NCI-H2029 treated with DMSO at 0.1 percent for 48 hours (cell line): ENCODE data around the gene RBM7.

Experiments used
- DNase-seq: peaks from one replicate; lab custom pipeline; 2025; lab: John Stamatoyannopoulos, UW

RBM7 gene

GRCh38 chr11:114400216-114400914 is at the start of gene RBM7, which contains the start of gene C11orf71:
Gene RBM7, plus strand, starts transcription at chr11:114400666. Its CDS starts 6 bp downstream, at chr11:114400672.
Gene C11orf71, minus strand, starts transcription at chr11:114400511. Its CDS starts 180 bp downstream, at chr11:114400331.
- peak; percentile 85 for DNase-seq

- DNase-seq: no peak
These were observed 47.0 kb upstream of the RBM7 start for GRCh38 chr11:114353443-114353842.

- no peak for DNase-seq
These were observed 46.4 kb upstream of the RBM7 start for GRCh38 chr11:114354076-114354475.

GRCh38 chr11:114358716-114359115 is 41.8 kb upstream of the RBM7 start:
- no peak for DNase-seq

- no peak for DNase-seq
These were observed 41.1 kb upstream of the RBM7 start for GRCh38 chr11:114359342-114359741.

- no peak for DNase-seq
These were observed 38.1 kb upstream of the RBM7 start for GRCh38 chr11:114362326-114362725.

GRCh38 chr11:114362958-114363357 is 37.5 kb upstream of the RBM7 start:
- no peak for DNase-seq

GRCh38 chr11:114366331-114367243 is 33.9 kb upstream of the RBM7 start:
- no peak for DNase-seq

GRCh38 chr11:114367244-114367957 is 33.1 kb upstream of the RBM7 start:
- no peak for DNase-seq

- DNase-seq: no peak
These were observed 31.4 kb upstream of the RBM7 start for GRCh38 chr11:114368918-114369680.

- no peak for DNase-seq
These were observed 25.4 kb upstream of the RBM7 start for GRCh38 chr11:114375052-114375451.

- DNase-seq: no peak
These were observed 22.7 kb upstream of the RBM7 start for GRCh38 chr11:114377612-114378267.

GRCh38 chr11:114379394-114380069 is 20.9 kb upstream of the RBM7 start:
- DNase-seq: no peak

- no peak for DNase-seq
These were observed 18.0 kb upstream of the RBM7 start for GRCh38 chr11:114382509-114382908.

- no peak for DNase-seq
These were observed 16.0 kb upstream of the RBM7 start for GRCh38 chr11:114384487-114384886.

- DNase-seq: no peak
These were observed 14.3 kb upstream of the RBM7 start for GRCh38 chr11:114386131-114386530.

GRCh38 chr11:114386545-114386944 is 13.9 kb upstream of the RBM7 start:
- no peak for DNase-seq

GRCh38 chr11:114392735-114393667 is 7.5 kb upstream of the RBM7 start:
- no peak for DNase-seq

GRCh38 chr11:114395736-114396135 is 4.7 kb upstream of the RBM7 start:
- DNase-seq: no peak
